ENCODE data around the gene KSR1.

DNA sequence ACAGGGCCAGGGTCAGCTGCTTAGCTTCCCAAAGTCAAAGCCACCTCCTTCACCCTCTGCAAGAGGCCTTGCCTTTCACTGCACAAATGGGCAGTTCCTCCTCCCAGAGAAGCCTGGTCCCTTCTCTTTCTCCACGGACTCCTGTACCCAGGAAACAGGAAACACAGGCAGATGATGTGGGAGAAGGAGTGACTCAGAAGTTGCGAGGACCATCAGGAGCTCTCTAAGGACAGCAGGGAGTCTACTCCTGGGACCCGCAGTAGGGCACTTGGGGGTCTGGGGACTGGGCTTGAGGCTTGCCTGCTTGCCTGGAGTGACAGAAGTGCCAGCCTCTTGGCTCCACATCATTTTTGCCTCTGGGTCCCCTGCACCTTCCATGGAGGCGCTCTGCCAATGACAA, 47.4 kb upstream of the KSR1 start:
- TF ChIP-seq, protein P1, sequence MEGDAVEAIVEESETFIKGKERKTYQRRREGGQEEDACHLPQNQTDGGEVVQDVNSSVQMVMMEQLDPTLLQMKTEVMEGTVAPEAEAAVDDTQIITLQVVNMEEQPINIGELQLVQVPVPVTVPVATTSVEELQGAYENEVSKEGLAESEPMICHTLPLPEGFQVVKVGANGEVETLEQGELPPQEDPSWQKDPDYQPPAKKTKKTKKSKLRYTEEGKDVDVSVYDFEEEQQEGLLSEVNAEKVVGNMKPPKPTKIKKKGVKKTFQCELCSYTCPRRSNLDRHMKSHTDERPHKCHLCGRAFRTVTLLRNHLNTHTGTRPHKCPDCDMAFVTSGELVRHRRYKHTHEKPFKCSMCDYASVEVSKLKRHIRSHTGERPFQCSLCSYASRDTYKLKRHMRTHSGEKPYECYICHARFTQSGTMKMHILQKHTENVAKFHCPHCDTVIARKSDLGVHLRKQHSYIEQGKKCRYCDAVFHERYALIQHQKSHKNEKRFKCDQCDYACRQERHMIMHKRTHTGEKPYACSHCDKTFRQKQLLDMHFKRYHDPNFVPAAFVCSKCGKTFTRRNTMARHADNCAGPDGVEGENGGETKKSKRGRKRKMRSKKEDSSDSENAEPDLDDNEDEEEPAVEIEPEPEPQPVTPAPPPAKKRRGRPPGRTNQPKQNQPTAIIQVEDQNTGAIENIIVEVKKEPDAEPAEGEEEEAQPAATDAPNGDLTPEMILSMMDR (IDR thresholded peaks at IDR 0.05): no peak
- no peak for TF ChIP-seq EP300 (IDR thresholded peaks at IDR 0.05)
- TF ChIP-seq POLR2A (IDR thresholded peaks at IDR 0.05): no peak

Measured in upper lobe of left lung (tissue), 4 donors.